Natural killer cell treated with Interleukin-12 subunit alpha and Interleukin-12 subunit beta and Interleukin-15 and Interleukin-18, amount 100 ng/mL, for 72 hours (primary cell): ENCODE results near the gene RNF130. TPM values are rescaled to one million over a fixed set of nuclear protein-coding genes. Genes with fewer than 3 reads are reported as not detected.
"Not testable (repeated sequence)": the region's sequence is repeated elsewhere in the genome, so short reads cannot be mapped to it uniquely, and the experiment has no call there.

Experiments used
- ATAC-seq, 2 donors: fragments of 150-1000 bp; cut with Tn5 transposase in 1 of 2; sonication (Bioruptor Pico), chemical (Tn5 transposase) in 1 of 2; 2 replicates each; pipeline ENCODE4 v1.10.0; 2021
- DNase-seq: peaks from one replicate; pipeline ENCODE4 v3.0.0; 2022; ENCODE audit warnings: low spot score
- H3K27ac Mint-ChIP-seq, 2 donors: 1 replicate in 1 of 2; 2 replicates in 1 of 2; pipeline ENCODE4 v1.8.0; 2022; ENCODE audit warnings: mixed read lengths in 2 of 2, mild to moderate bottlenecking in 1 of 2, moderate library complexity in 1 of 2
- H3K27me3 Mint-ChIP-seq, 2 donors: 1 replicate in 1 of 2; 2 replicates in 1 of 2; pipeline ENCODE4 v1.8.0; 2022; ENCODE audit warnings: mixed read lengths in 2 of 2
- H3K36me3 Mint-ChIP-seq: one replicate; pipeline ENCODE4 v1.8.0; 2022; ENCODE audit warnings: mixed read lengths
- H3K4me1 Mint-ChIP-seq, 2 donors: 1 replicate in 1 of 2; 2 replicates in 1 of 2; pipeline ENCODE4 v1.8.0; 2022; ENCODE audit warnings: low read depth in 2 of 2, mixed read lengths in 2 of 2, mild to moderate bottlenecking in 1 of 2
- H3K4me3 Mint-ChIP-seq: one replicate; pipeline ENCODE4 v1.8.0; 2022; ENCODE audit warnings: mixed read lengths
- H3K9me3 Mint-ChIP-seq: 2 replicates; pipeline ENCODE4 v1.8.0; 2022; ENCODE audit warnings: mixed read lengths
- total RNA-seq, 2 donors: library from RNA; stranded (reverse); gene quantifications; one replicate each; pipeline ENCODE4 v1.2.3, GENCODE V29; 2022

The RNF130 gene
- total RNA-seq, 2 donors from 2014 or later, result 12.4 to 17.0 TPM

DNA sequence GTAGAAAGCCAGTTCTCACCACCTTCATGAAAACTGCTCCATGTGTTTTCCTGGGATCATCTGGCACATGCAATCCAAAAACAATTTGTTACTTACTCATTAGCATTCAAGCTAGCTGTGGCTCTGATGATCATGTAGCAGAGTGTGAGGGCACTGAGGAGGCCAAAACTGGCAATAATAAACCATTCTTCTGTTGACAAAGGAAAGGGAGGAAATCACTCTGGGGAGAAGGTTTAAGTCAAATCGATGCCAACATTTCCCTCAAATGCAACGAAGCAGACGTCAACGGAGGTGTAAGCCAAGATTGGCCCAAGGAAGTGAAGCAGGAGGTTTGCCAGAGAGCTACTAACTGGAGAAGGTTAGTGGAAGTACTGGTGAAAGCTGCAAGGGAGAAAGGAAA is 108.2 kb downstream of the RNF130 start:
- Mint-ChIP-seq H3K36me3 (peaks cover 7% of the 10 kb centered on the region), H3K27me3 (no peaks in the 10 kb centered on the region), H3K27ac (no peak overlapping the region), H3K4me1 (no peaks in the 10 kb centered on the region), H3K9me3 (no peaks in the 10 kb centered on the region), H3K4me3 (no peak overlapping the region)
- ATAC-seq (no peak), DNase-seq (no peak)

DNA sequence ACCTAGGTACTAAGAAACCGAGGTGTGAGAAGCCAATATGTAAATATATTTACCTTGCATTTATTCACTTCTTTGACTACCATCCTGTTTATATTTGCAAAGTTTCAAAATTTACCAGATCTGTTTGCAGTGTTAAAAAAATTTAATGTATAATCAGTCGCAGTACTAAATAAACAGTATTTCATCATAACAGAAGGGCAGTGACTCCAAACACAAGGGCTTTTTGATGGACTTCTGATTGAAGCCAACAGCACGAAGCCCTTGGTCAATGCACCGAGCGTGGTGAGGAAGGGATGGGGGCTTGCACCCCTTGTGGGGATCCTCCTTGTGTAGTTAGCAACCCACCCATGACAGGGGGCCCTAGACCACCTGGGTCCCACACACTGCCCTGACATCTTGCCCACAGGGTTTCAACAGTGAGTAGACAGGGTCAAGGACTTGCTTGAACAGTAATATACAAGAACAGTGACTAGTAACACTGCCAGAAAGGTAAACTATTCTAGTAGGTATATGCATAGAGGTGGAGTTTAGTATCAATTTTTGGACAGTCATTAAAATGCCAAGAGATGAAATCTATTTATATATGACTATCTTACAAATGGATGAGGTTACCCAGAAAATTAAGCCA is 111.2 kb downstream of the RNF130 start:
- no peak for DNase-seq
- H3K4me3 Mint-ChIP-seq, result no peak overlapping the region
- H3K27me3 Mint-ChIP-seq, result no peaks in the 10 kb centered on the region

GRCh38 chr5:179959641-179960040 is 111.9 kb downstream of the RNF130 start:
- H3K36me3 Mint-ChIP-seq, result peaks cover 7% of the 10 kb centered on the region
- no peak overlapping the region for H3K27ac Mint-ChIP-seq
- DNase-seq (no peak), ATAC-seq (no peak)
- H3K27me3 Mint-ChIP-seq, result no peaks in the 10 kb centered on the region
- H3K9me3 Mint-ChIP-seq, result no peaks in the 10 kb centered on the region
- no peaks in the 10 kb centered on the region for H3K4me1 Mint-ChIP-seq
- H3K4me3 Mint-ChIP-seq, result no peak overlapping the region

More for the DNA sequence above, 111.2 kb downstream of the RNF130 start:
- H3K27ac Mint-ChIP-seq, result no peak overlapping the region
- H3K4me1 Mint-ChIP-seq, result no peaks in the 10 kb centered on the region
- peaks cover 7% of the 10 kb centered on the region for H3K36me3 Mint-ChIP-seq
- no peak for ATAC-seq
- H3K9me3 Mint-ChIP-seq, result no peaks in the 10 kb centered on the region

GRCh38 chr5:179959118-179959517 is 112.4 kb downstream of the RNF130 start:
- DNase-seq, H3K4me3 Mint-ChIP-seq, H3K9me3 Mint-ChIP-seq, H3K27me3 Mint-ChIP-seq, H3K36me3 Mint-ChIP-seq, H3K27ac Mint-ChIP-seq, ATAC-seq, H3K4me1 Mint-ChIP-seq: not testable (repeated sequence)

DNA sequence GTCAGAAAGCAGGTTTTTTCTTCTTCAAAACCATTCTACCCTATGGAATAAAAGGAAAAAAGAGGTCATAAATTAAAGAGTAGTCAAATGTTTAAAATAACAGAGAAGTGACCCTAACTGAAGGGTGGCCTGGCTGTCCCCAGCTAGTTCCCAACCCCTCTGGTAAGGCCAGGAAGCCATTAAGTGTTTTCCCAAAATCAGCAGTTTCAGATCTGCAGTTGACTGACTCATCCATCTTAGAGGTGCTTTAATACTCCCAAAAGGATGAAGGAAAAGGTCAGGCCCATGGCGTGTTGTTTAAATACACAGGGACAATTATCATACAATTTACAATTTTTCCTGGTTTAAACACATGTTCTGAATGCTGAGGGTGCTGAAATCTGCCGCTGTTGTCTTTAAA is 115.9 kb downstream of the RNF130 start:
- Mint-ChIP-seq H3K4me1 (no peaks in the 10 kb centered on the region), H3K9me3 (no peaks in the 10 kb centered on the region), H3K27me3 (no peaks in the 10 kb centered on the region), H3K4me3 (no peak overlapping the region), H3K36me3 (peaks cover 5% of the 10 kb centered on the region), H3K27ac (no peak overlapping the region)
- DNase-seq (no peak), ATAC-seq (no peak)

DNA sequence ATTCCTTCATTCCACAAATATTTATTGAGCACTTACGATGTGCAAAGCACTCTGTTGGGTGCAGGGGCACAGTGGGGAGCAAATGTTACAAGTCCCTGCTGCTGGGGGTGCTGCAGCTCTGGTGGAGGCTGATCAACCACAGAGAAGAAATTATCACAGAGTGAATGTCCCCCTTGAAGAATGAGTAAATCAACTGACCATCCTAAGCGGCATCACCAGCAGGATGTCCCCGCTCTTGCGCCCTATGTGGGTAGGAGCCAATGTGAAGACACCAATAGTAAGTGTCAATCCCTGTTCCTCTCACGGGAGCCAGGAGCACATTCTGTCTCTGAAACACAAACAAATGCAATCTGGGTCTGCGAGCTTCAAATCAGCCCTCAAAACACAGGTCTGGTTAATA is 116.5 kb downstream of the RNF130 start:
- Mint-ChIP-seq H3K36me3 (peaks cover 5% of the 10 kb centered on the region), H3K9me3 (no peaks in the 10 kb centered on the region), H3K27ac (no peak overlapping the region), H3K4me1 (no peaks in the 10 kb centered on the region), H3K4me3 (no peak overlapping the region), H3K27me3 (no peaks in the 10 kb centered on the region)
- no peak for DNase-seq
- no peak for ATAC-seq

GRCh38 chr5:179954434-179954833 is 117.1 kb downstream of the RNF130 start:
- ATAC-seq (no peak), DNase-seq (no peak)
- Mint-ChIP-seq H3K4me1 (no peaks in the 10 kb centered on the region), H3K4me3 (no peak overlapping the region), H3K27me3 (no peaks in the 10 kb centered on the region), H3K9me3 (no peaks in the 10 kb centered on the region), H3K27ac (no peak overlapping the region), H3K36me3 (peaks cover 5% of the 10 kb centered on the region)

- H3K9me3 Mint-ChIP-seq, result no peaks in the 10 kb centered on the region
Observed at GRCh38 chr5:179953987-179954386, 117.6 kb downstream of the RNF130 start.

GRCh38 chr5:179936976-179937681 is 134.4 kb downstream of the RNF130 start:
- no peak overlapping the region for H3K4me3 Mint-ChIP-seq
- no peaks in the 10 kb centered on the region for H3K9me3 Mint-ChIP-seq
- ATAC-seq (no peak), DNase-seq (no peak)
- H3K27ac Mint-ChIP-seq, result no peak overlapping the region
- no peaks in the 10 kb centered on the region for H3K4me1 Mint-ChIP-seq
- H3K36me3 Mint-ChIP-seq, result no peaks in the 10 kb centered on the region
- no peaks in the 10 kb centered on the region for H3K27me3 Mint-ChIP-seq

More at GRCh38 chr5:179953987-179954386, 117.6 kb downstream of the RNF130 start:
- ATAC-seq (no peak), DNase-seq (no peak)
- H3K4me3 Mint-ChIP-seq, result no peak overlapping the region
- no peaks in the 10 kb centered on the region for H3K4me1 Mint-ChIP-seq
- no peaks in the 10 kb centered on the region for H3K27me3 Mint-ChIP-seq
- no peak overlapping the region for H3K27ac Mint-ChIP-seq
- H3K36me3 Mint-ChIP-seq, result peaks cover 5% of the 10 kb centered on the region

DNA sequence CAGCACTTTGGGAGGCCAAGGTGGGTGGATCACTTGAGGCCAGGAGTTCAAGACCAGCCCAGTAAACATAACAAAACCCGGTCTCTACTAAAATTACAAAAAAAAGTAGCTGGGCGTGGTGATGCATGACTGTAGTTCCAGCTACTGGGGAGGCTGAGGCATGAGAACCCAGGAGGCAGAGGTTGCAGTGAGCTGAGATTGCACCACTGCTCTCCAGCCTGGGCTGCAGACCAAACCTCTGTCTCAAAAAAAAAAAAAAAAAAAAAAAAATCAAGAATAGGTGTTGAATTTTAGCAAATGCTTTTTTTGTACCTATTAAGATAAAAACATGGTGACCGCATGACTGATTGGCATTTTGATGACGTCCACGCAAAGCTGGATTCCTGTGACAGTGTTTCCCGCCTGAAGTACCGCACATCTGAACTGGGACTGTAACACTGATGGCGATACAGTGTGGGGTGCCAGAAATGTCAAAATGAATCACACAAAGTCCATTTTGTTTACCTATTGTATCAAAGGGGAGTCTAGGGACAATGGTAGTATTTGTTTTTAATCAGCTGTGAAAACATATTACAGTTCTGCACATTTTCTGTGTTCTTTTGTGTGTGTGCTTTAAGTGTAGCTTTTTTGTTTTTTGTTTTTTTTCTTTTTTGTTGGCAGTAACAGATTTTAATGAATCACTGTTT is 140.6 kb downstream of the RNF130 start:
- DNase-seq, result no peak
- H3K36me3 Mint-ChIP-seq, result no peaks in the 10 kb centered on the region
- H3K9me3 Mint-ChIP-seq, result no peaks in the 10 kb centered on the region
- no peak for ATAC-seq
- no peak overlapping the region for H3K4me3 Mint-ChIP-seq
- H3K4me1 Mint-ChIP-seq, result no peaks in the 10 kb centered on the region
- H3K27ac Mint-ChIP-seq, result no peak overlapping the region
- H3K27me3 Mint-ChIP-seq, result no peaks in the 10 kb centered on the region

DNA sequence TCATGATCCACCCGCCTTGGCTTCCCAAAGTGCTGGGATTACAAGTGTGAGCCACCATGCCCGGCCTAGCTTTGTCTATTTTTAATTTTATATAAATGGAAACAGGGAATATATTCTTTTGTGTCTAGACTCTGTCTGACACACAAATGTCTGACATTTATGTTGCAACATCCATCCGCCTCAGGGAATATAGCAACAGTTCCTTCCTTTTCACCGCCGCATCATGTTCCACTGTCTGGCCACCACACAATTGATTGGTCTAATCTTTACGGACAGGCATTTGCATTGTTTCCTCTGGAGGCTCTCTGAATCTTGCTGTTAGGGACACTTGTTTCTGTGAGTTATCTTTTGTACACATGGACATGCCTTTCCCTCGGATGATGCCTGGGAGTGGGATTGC is 143.7 kb downstream of the RNF130 start:
- Mint-ChIP-seq H3K27ac (no peak overlapping the region), H3K27me3 (no peaks in the 10 kb centered on the region), H3K4me3 (no peak overlapping the region), H3K4me1 (no peaks in the 10 kb centered on the region), H3K9me3 (no peaks in the 10 kb centered on the region), H3K36me3 (no peaks in the 10 kb centered on the region)
- ATAC-seq (no peak), DNase-seq (no peak)

- no peaks in the 10 kb centered on the region for H3K36me3 Mint-ChIP-seq
- no peak for DNase-seq
- no peaks in the 10 kb centered on the region for H3K9me3 Mint-ChIP-seq
- no peak overlapping the region for H3K4me3 Mint-ChIP-seq
- H3K27me3 Mint-ChIP-seq, result no peaks in the 10 kb centered on the region
- H3K27ac Mint-ChIP-seq, result no peak overlapping the region
- no peaks in the 10 kb centered on the region for H3K4me1 Mint-ChIP-seq
- ATAC-seq, result no peak
Observed at GRCh38 chr5:179926657-179927056, 144.9 kb downstream of the RNF130 start.

GRCh38 chr5:179923436-179923835 is 148.1 kb downstream of the RNF130 start:
- Mint-ChIP-seq H3K27me3 (peaks cover 0 to 2% of the 10 kb centered on the region in 2 donors), H3K9me3 (no peaks in the 10 kb centered on the region), H3K4me3 (no peak overlapping the region), H3K27ac (no peak overlapping the region), H3K4me1 (peaks cover 0 to 3% of the 10 kb centered on the region in 2 donors), H3K36me3 (no peaks in the 10 kb centered on the region)
- no peak for ATAC-seq
- no peak for DNase-seq

DNA sequence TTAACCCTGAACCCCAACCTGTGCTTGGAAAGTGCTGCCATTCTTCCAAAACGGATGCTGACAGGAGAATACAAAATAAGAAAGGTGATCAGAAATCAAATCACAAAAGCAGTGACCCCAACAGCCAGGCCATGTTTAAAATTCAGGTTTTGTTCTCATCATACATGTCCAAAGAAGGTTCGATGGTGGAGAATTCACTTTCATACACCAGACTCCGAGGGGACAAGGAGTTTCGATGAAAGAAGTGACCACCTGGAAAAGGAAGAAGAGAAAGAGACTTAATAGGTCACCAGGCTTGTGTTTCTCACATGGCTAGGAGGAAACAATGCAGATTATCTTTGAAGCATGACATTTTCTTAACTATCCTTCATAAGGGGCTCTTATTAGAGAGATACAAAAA is 151.4 kb downstream of the RNF130 start:
- DNase-seq (no peak), ATAC-seq (no peak)
- H3K27ac Mint-ChIP-seq, result no peak overlapping the region
- H3K36me3 Mint-ChIP-seq, result no peaks in the 10 kb centered on the region
- peaks cover 4 to 7% of the 10 kb centered on the region in 2 donors for H3K27me3 Mint-ChIP-seq
- H3K4me3 Mint-ChIP-seq, result no peak overlapping the region
- no peaks in the 10 kb centered on the region for H3K9me3 Mint-ChIP-seq
- H3K4me1 Mint-ChIP-seq, result peaks cover 0 to 14% of the 10 kb centered on the region in 2 donors
